ENCODE results near the gene MTM1.

The MTM1 gene

GRCh38 chrX:150607201-150607600, 38.8 kb downstream of the MTM1 start:
- no peak for DNase-seq

GRCh38 chrX:150610043-150610442, 41.6 kb downstream of the MTM1 start:
- DNase-seq = no peak

- DNase-seq = no peak
Measured at GRCh38 chrX:150610446-150610845, 42.0 kb downstream of the MTM1 start.

GRCh38 chrX:150615356-150615755, 46.9 kb downstream of the MTM1 start:
- DNase-seq = no peak

GRCh38 chrX:150616179-150616862, 47.9 kb downstream of the MTM1 start:
- no peak for DNase-seq

- DNase-seq = no peak
Measured at GRCh38 chrX:150616863-150617198, 48.4 kb downstream of the MTM1 start.

GRCh38 chrX:150621652-150622051, 53.2 kb downstream of the MTM1 start:
- no peak for DNase-seq

- no peak for DNase-seq
Measured at GRCh38 chrX:150623583-150623982, 55.2 kb downstream of the MTM1 start.

GRCh38 chrX:150625097-150625496, 56.7 kb downstream of the MTM1 start:
- no peak for DNase-seq

- no peak for DNase-seq
Measured at GRCh38 chrX:150625875-150626274, 57.5 kb downstream of the MTM1 start.

- DNase-seq = no peak
Measured at GRCh38 chrX:150627957-150628356, 59.5 kb downstream of the MTM1 start.

GRCh38 chrX:150635952-150636351, 67.5 kb downstream of the MTM1 start:
- DNase-seq = no peak

- no peak for DNase-seq
Measured at GRCh38 chrX:150642423-150642822, 74.0 kb downstream of the MTM1 start.

- DNase-seq = no peak
Measured at GRCh38 chrX:150643271-150643670, 74.8 kb downstream of the MTM1 start.

- DNase-seq = no peak
Measured at GRCh38 chrX:150643958-150644357, 75.5 kb downstream of the MTM1 start.

GRCh38 chrX:150644422-150644821, 76.0 kb downstream of the MTM1 start:
- no peak for DNase-seq

- DNase-seq = no peak
Measured at GRCh38 chrX:150647331-150647730, 78.9 kb downstream of the MTM1 start.

GRCh38 chrX:150648296-150648940, 80.0 kb downstream of the MTM1 start:
- no peak for DNase-seq

- peak; percentile 27 for DNase-seq
Measured at GRCh38 chrX:150649096-150649870, 80.9 kb downstream of the MTM1 start.

- DNase-seq = no peak
Measured at GRCh38 chrX:150651906-150652305, 83.5 kb downstream of the MTM1 start.

- no peak for DNase-seq
Measured at GRCh38 chrX:150655788-150656187, 87.4 kb downstream of the MTM1 start.

GRCh38 chrX:150663073-150663472, 94.7 kb downstream of the MTM1 start:
- no peak for DNase-seq

GRCh38 chrX:150664290-150664689, 95.9 kb downstream of the MTM1 start:
- peak; percentile 34 for DNase-seq

- peak; percentile 79 for DNase-seq
Measured at GRCh38 chrX:150676221-150676620, 107.8 kb downstream of the MTM1 start.

All from NCI-H446 treated with DMSO at 0.1 percent for 48 hours (cell line).